ENCODE results near the gene HEATR5A. TPM values are rescaled to one million over a fixed set of nuclear protein-coding genes. Genes with fewer than 3 reads are reported as not detected.
A peak's percentile ranks its signal among the peaks of the same experiment; 100 is the strongest.

The HEATR5A gene
- total RNA-seq, 1 donor from 2014 or later: 57.7 TPM

DNA sequence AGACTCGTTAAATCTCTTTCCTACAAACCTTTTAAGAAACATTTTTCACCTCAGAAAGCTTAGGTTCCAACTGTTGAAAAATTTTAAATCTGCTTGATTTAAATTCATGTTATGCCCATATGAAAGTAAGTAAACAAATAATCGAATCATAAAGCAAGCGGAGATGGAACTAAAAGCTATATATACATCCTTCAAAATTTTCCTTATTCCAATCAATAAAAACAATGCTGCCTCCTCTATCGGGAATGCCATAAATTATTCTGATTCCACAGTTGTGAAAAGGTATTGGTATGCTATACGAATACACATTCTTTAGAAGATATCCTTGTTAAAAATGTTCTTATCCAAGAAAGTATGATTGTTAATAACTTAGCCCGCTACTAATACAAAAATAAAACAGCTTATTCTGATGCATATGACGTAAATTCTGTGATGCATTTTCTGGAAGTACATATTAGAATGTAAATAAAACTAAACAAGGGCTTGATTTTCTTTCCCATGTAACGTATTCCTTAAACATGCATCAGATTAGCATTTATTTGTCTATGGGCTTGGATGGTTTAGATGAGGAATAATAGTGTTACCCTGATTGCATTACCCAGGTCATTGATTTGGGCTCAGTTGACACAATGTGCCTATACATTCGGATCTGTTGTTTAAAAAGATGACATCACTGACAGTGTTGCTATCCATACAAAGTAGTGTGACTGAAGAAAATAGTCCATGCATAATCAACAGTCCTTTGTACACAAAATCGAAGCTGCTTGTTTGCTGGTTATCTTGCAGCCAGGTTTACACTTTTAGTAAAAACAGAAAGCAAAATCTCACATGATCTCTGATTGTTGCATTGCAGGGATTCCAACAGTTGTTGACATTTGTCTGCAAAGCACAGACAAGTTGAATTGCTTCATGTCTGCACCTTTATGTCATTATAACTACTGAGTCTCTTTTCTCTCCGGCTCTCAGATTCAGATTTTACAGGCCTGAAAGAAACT is 37.6 kb upstream of the HEATR5A start:
- H3K36me3 Mint-ChIP-seq (ENCODE audit: low read depth): no peaks in the 10 kb centered on the region
- no peaks in the 10 kb centered on the region for H3K27me3 Mint-ChIP-seq (ENCODE audit: low read depth)
- TF ChIP-seq CTCF (IDR thresholded peaks at IDR 0.05): no peak
- peaks cover 50% of the 10 kb centered on the region for H3K4me1 Mint-ChIP-seq (ENCODE audit: low read depth)
- no peaks in the 10 kb centered on the region for H3K9me3 Mint-ChIP-seq (ENCODE audit: low read depth)
- no peak for DNase-seq (ENCODE audit: low spot score)
- H3K4me3 Mint-ChIP-seq (ENCODE audit: unreplicated experiment): peak overlapping the region; percentile 98
- H3K27ac Mint-ChIP-seq (ENCODE audit: unreplicated experiment): peak overlapping the region; percentile 99

DNA sequence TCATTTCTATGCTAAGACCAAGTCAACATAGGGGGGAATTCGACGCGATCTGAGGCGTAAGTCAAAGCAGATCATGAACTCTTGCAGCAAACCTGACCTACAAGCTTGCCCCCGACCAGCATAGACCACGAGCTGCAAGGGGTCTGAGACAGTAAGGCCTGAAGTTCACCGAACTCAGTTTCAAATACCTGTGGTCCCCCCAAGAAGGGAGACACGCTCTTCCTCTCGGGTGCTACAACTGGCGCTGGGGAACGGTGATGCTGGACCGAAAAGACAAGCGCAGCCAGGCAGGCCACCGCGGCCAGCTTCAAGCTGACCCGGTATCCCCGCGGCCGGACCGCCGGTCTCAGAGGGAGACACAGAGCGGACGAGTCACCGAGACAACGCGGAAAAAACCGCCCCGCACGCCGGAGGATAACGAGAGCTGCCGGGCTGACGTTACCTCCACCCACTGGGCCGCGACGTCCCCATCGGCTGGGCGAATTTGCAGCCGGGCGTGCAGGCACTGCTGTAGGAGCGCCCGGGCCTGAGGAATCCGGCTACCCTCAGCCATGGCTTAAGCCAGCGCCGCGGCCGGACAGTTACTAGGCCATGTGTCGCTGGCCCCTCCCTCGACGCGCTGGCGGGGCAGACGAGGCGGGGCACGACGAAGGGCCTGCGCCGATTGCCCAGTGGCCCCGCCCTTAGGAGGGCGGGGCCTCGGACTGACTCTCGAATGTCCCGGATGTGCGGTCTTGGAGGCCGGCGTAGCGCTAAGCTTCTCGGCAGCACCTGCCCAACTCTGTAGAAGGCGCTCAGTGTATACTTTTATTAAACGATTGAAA is 36.7 kb upstream of the HEATR5A start, which contains the start of gene DTD2:
DTD2 (minus strand) TSS at position 666 of the 824 bp plus-strand sequence; CDS start at position 553, 113 bp downstream.
- Mint-ChIP-seq H3K4me1 (ENCODE audit: low read depth) (peaks cover 50% of the 10 kb centered on the region), H3K27me3 (ENCODE audit: low read depth) (no peaks in the 10 kb centered on the region), H3K36me3 (ENCODE audit: low read depth) (peaks cover 3% of the 10 kb centered on the region), H3K27ac (ENCODE audit: unreplicated experiment) (peak within 1 kb of the TSS; percentile 99), H3K9me3 (ENCODE audit: low read depth) (no peaks in the 10 kb centered on the region), H3K4me3 (ENCODE audit: unreplicated experiment) (peak within 1 kb of the TSS; percentile 98)
- peak; percentile 95 for DNase-seq (ENCODE audit: low spot score)
- peak; percentile 47 for TF ChIP-seq CTCF (IDR thresholded peaks at IDR 0.05)

DNA sequence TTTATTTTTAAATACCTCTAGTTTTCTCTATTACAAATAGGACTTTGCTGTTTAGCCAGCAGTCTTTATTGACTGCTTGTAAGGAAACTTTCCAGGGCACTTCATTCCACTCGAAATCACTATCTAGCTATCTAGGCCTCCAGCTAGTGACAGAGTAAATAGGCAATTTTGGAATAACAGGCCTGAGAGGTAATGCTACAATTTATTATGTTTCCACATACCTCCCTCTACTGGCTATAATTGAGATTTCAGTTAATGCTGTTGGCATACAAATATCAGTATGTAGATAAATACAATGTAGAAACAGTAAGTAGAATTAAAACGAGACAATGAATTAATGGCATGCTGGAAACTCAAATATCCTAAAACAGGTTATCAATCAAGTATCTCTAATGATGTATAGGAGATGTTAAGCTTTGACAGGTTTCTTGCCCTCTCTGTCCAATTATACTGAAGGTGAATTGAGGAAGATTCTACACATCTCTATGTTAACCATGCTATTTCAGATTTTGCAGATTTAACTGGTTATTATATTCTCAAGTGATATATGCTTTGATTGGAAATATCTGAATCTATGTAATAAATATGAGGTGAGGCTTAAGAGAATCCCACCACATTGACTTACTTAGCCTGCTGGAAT is 29.7 kb upstream of the HEATR5A start:
- Mint-ChIP-seq H3K9me3 (ENCODE audit: low read depth) (no peaks in the 10 kb centered on the region), H3K4me1 (ENCODE audit: low read depth) (peaks cover 17% of the 10 kb centered on the region), H3K27me3 (ENCODE audit: low read depth) (no peaks in the 10 kb centered on the region), H3K36me3 (ENCODE audit: low read depth) (peaks cover 17% of the 10 kb centered on the region), H3K27ac (ENCODE audit: unreplicated experiment) (no peak overlapping the region), H3K4me3 (ENCODE audit: unreplicated experiment) (no peak overlapping the region)
- DNase-seq (ENCODE audit: low spot score): no peak
- peak; percentile 83 for TF ChIP-seq CTCF (IDR thresholded peaks at IDR 0.05)

- no peak for DNase-seq (ENCODE audit: low spot score)
- H3K36me3 Mint-ChIP-seq (ENCODE audit: low read depth): peaks cover 17% of the 10 kb centered on the region
- H3K4me3 Mint-ChIP-seq (ENCODE audit: unreplicated experiment): no peak overlapping the region
- H3K4me1 Mint-ChIP-seq (ENCODE audit: low read depth): peaks cover 8% of the 10 kb centered on the region
- no peaks in the 10 kb centered on the region for H3K27me3 Mint-ChIP-seq (ENCODE audit: low read depth)
- H3K9me3 Mint-ChIP-seq (ENCODE audit: low read depth): no peaks in the 10 kb centered on the region
- H3K27ac Mint-ChIP-seq (ENCODE audit: unreplicated experiment): no peak overlapping the region
- TF ChIP-seq CTCF (IDR thresholded peaks at IDR 0.05): no peak
These were observed 28.8 kb upstream of the HEATR5A start for GRCh38 chr14:31449136-31449535.

Data from chondrocyte (in vitro differentiated cells).